GM23248 (cell line): ENCODE measurements around the gene IZUMO4. TPM values are rescaled to one million over a fixed set of nuclear protein-coding genes. Genes with fewer than 3 reads are reported as not detected.
"Not testable (repeated sequence)": the region's sequence is repeated elsewhere in the genome, so short reads cannot be mapped to it uniquely, and the experiment has no call there.

Experiments used
- DNase-seq: peaks from one replicate; pipeline ENCODE4 v3.0.0-alpha.2; 2015
- H2AFZ ChIP-seq: fragments of 200-600 bp; sonication (generic); 2 replicates; pipeline ENCODE4 v1.6.1; 2016; ENCODE audit warnings: antibody characterized with exemption
- H3F3A ChIP-seq: fragments of 200-600 bp; sonication (generic); 2 replicates; pipeline ENCODE4 v1.6.1; 2016; ENCODE audit warnings: mild to moderate bottlenecking, antibody characterized with exemption, mixed run types; ENCODE audit not compliant: insufficient read depth
- H3K27ac ChIP-seq: fragments of 200-600 bp; sonication (generic); 2 replicates; pipeline ENCODE4 v1.5.1; 2016; ENCODE audit warnings: mild to moderate bottlenecking
- H3K27me3 ChIP-seq: fragments of 200-600 bp; sonication (generic); replicated peaks from 2 replicates; pipeline ENCODE4 v1.6.1; 2016; ENCODE audit warnings: mild to moderate bottlenecking; ENCODE audit not compliant: insufficient read depth
- H3K36me3 ChIP-seq: fragments of 200-600 bp; sonication (generic); 2 replicates; pipeline ENCODE4 v1.6.1; 2016; ENCODE audit warnings: low read depth, mild to moderate bottlenecking
- H3K4me1 ChIP-seq: fragments of 200-600 bp; sonication (generic); 2 replicates; pipeline ENCODE4 v1.6.1; 2016; ENCODE audit warnings: mild to moderate bottlenecking; ENCODE audit not compliant: insufficient read depth
- H3K4me2 ChIP-seq: fragments of 200-600 bp; sonication (generic); one replicate; pipeline ENCODE4 v1.6.1; 2016; ENCODE audit warnings: mild to moderate bottlenecking; ENCODE audit not compliant: unreplicated experiment
- H3K4me3 ChIP-seq: fragments of 200-600 bp; sonication (generic); 2 replicates; pipeline ENCODE4 v1.5.1; 2016; ENCODE audit warnings: mild to moderate bottlenecking
- H3K79me2 ChIP-seq: fragments of 200-600 bp; sonication (generic); 2 replicates; pipeline ENCODE4 v1.6.1; 2016; ENCODE audit warnings: mild to moderate bottlenecking; ENCODE audit not compliant: insufficient read depth
- H3K9ac ChIP-seq: fragments of 200-600 bp; sonication (generic); 2 replicates; pipeline ENCODE4 v1.6.1; 2016; ENCODE audit warnings: mild to moderate bottlenecking
- H3K9me2 ChIP-seq: fragments of 200-600 bp; sonication (generic); 2 replicates; pipeline ENCODE4 v1.6.1; 2016; ENCODE audit warnings: mixed run types, mild to moderate bottlenecking, moderate library complexity; ENCODE audit not compliant: insufficient read depth
- H3K9me3 ChIP-seq: fragments of 200-600 bp; sonication (generic); one replicate; pipeline ENCODE4 v1.6.1; 2017; ENCODE audit warnings: low read depth
- H4K20me1 ChIP-seq: fragments of 200-600 bp; sonication (generic); 2 replicates; pipeline ENCODE4 v1.6.0; 2016; ENCODE audit not compliant: insufficient read depth
- EZH2 ChIP-seq: fragments of 200-600 bp; sonication (generic); IDR thresholded peaks from 2 replicates; pipeline ENCODE4 v1.6.1; 2018; ENCODE audit warnings: antibody characterized with exemption, mild to moderate bottlenecking; ENCODE audit not compliant: insufficient read depth, poor library complexity, severe bottlenecking
- EZH2phosphoT487 ChIP-seq: fragments of 200-600 bp; sonication (generic); IDR thresholded peaks from 2 replicates; pipeline ENCODE4 v1.6.1; 2018; ENCODE audit warnings: antibody characterized with exemption, moderate library complexity, mild to moderate bottlenecking, low read depth; ENCODE audit not compliant: insufficient read depth
- WGBS, 2 experiments: methylation state at CpG; one replicate each; pipeline ENCODE4 v1.1.6; 2015 to 2017; ENCODE audit warnings: low lambda C conversion rate in 2 of 2, low coverage in 1 of 2; ENCODE audit errors: missing lambda C conversion rate in 2 of 2; 5-methylcytosine and 5-hydroxymethylcytosine counted together
- in situ Hi-C: fragments of 300-500 bp; cut with MboI; formaldehyde crosslinking; loops from 2 replicates; pipeline ENCODE4 v1.15.0; 2020
- polyA plus RNA-seq: library from polyadenylated mRNA; unstranded; fragments of >200 nt; fragmentation: Nextera tagmentation; extraction: Ambion mirVana; gene quantifications from 2 replicates; pipeline ENCODE4 v1.2.1, GENCODE V29; 2016
- total RNA-seq: library from RNA; depleted of rRNA; stranded (reverse); fragments of >200 nt; shearing (Covaris generic); gene quantifications from 2 replicates; pipeline ENCODE4 v1.2.3, GENCODE V29; 2014

Gene IZUMO4
- total and polyA plus RNA-seq, 2 experiments from 2014 or later, result 0.89 to 1.6 TPM

GRCh38 chr19:2129022-2129421, 32.3 kb downstream of the IZUMO4 start:
- Histone ChIP-seq H3K9ac (no peak overlapping the region), H3K4me2 (no peak overlapping the region), H3K79me2 (peaks cover 86% of the 10 kb centered on the region), H3K4me1 (no peaks in the 10 kb centered on the region), H3K4me3 (no peak overlapping the region), H3K36me3 (peaks cover 8% of the 10 kb centered on the region; the same call in 1 of the 2 replicates), H3K9me2 (no peaks in the 10 kb centered on the region), H2AFZ (no peak overlapping the region), H4K20me1 (no peaks in the 10 kb centered on the region), H3K27me3 (no peaks in the 10 kb centered on the region), H3F3A (no peaks in the 10 kb centered on the region), H3K9me3 (no peaks in the 10 kb centered on the region), H3K27ac (no peak overlapping the region)
- TF ChIP-seq EZH2phosphoT487, result no peak
- TF ChIP-seq EZH2, result no peak
- DNase-seq, result no peak
- 91 to 92% methylated on average over 10 to 21 of the region's 21 CpGs for WGBS, 2 experiments
- in situ Hi-C loops, result no loop called here

GRCh38 chr19:2129486-2129885, 32.8 kb downstream of the IZUMO4 start:
- in situ Hi-C loops, result no loop called here
- no peaks in the 10 kb centered on the region for H3F3A ChIP-seq
- no peaks in the 10 kb centered on the region for H3K9me2 ChIP-seq
- TF ChIP-seq EZH2phosphoT487 (no peak), EZH2 (no peak)
- H3K4me3 ChIP-seq, result no peak overlapping the region
- DNase-seq, result no peak
- no peaks in the 10 kb centered on the region for H3K9me3 ChIP-seq
- no peak overlapping the region for H3K27ac ChIP-seq
- WGBS, 2 experiments, result 88 to 91% methylated on average over 11 of the region's 11 CpGs
- H3K4me1 ChIP-seq, result no peaks in the 10 kb centered on the region
- no peaks in the 10 kb centered on the region for H3K27me3 ChIP-seq
- no peak overlapping the region for H2AFZ ChIP-seq
- no peak overlapping the region for H3K9ac ChIP-seq
- peaks cover 8% of the 10 kb centered on the region; the same call in 1 of the 2 replicates for H3K36me3 ChIP-seq
- H4K20me1 ChIP-seq, result no peaks in the 10 kb centered on the region
- peaks cover 88% of the 10 kb centered on the region for H3K79me2 ChIP-seq
- no peak overlapping the region for H3K4me2 ChIP-seq

GRCh38 chr19:2129892-2130770, 33.4 kb downstream of the IZUMO4 start:
- H3F3A ChIP-seq, result no peaks in the 10 kb centered on the region

GRCh38 chr19:2131012-2131975, 34.6 kb downstream of the IZUMO4 start:
- peaks cover 89% of the 10 kb centered on the region for H3K79me2 ChIP-seq
- H3K36me3 ChIP-seq, H3K4me3 ChIP-seq, H3F3A ChIP-seq, in situ Hi-C loops, H3K9me2 ChIP-seq, H4K20me1 ChIP-seq, H3K9me3 ChIP-seq, H3K4me2 ChIP-seq, DNase-seq, H3K27me3 ChIP-seq, H3K4me1 ChIP-seq, H3K27ac ChIP-seq, H3K9ac ChIP-seq, H2AFZ ChIP-seq: not testable (repeated sequence)
- WGBS, 2 experiments, result 92 to 94% methylated on average over 19 to 62 of the region's 67 CpGs

More at GRCh38 chr19:2129892-2130770, 33.4 kb downstream of the IZUMO4 start:
- Histone ChIP-seq H3K27me3 (no peaks in the 10 kb centered on the region), H3K9ac (no peak overlapping the region), H3K79me2 (peaks cover 88% of the 10 kb centered on the region), H3K4me3 (no peak overlapping the region), H4K20me1 (no peaks in the 10 kb centered on the region), H3K9me2 (no peaks in the 10 kb centered on the region), H3K27ac (no peak overlapping the region), H3K36me3 (peaks cover 7% of the 10 kb centered on the region; the same call in 1 of the 2 replicates), H3K9me3 (no peaks in the 10 kb centered on the region), H3K4me1 (no peaks in the 10 kb centered on the region), H3K4me2 (no peak overlapping the region), H2AFZ (no peak overlapping the region)
- 93 to 97% methylated on average over 25 to 28 of the region's 28 CpGs for WGBS, 2 experiments
- no peak for DNase-seq
- TF ChIP-seq EZH2, result no peak
- TF ChIP-seq EZH2phosphoT487, result no peak
- in situ Hi-C loops, result no loop called here
